ENCODE measurements around the gene SORCS3.

Gene SORCS3

GRCh38 chr10:105197598-105198364, 556.7 kb downstream of the SORCS3 start:
- no peak overlapping the region for H3K9ac ChIP-seq (ENCODE audit: low read length)
- H2BK15ac ChIP-seq (replicated peaks; ENCODE audit: low read depth): no peak overlapping the region
- no CpG with 5 or more reads among the region's 6 CpGs for WGBS (ENCODE audit: extremely low coverage, insufficient coverage, low lambda C conversion rate)

GRCh38 chr10:105206616-105207015, 565.5 kb downstream of the SORCS3 start:
- Histone ChIP-seq H3K9ac (ENCODE audit: low read length) (no peak overlapping the region), H4K8ac (ENCODE audit: low read depth, low read length) (no peak overlapping the region), H3K36me3 (ENCODE audit: control insufficient read depth, insufficient read depth, low read length) (no peaks in the 10 kb centered on the region), H2BK120ac (ENCODE audit: low read depth, low read length) (no peak overlapping the region), H3K18ac (ENCODE audit: low read length) (no peak overlapping the region), H3K4ac (ENCODE audit: low read depth, low read length) (no peak overlapping the region), H3K23ac (ENCODE audit: low read length) (no peak overlapping the region), H3K4me1 (ENCODE audit: control insufficient read depth, low read depth, low read length) (no peaks in the 10 kb centered on the region), H3K79me1 (ENCODE audit: low read length) (no peaks in the 10 kb centered on the region), H2BK15ac (replicated peaks; ENCODE audit: low read depth) (no peak overlapping the region), H3K27ac (ENCODE audit: low read depth, low read length) (no peak overlapping the region), H3K4me2 (ENCODE audit: low read length) (no peak overlapping the region), H2AK5ac (ENCODE audit: low read length) (no peak overlapping the region), H3K56ac (ENCODE audit: low read length) (no peak overlapping the region), H2BK5ac (ENCODE audit: low read length) (no peak overlapping the region), H3K27me3 (ENCODE audit: insufficient read depth, low read length, poor library complexity) (no peaks in the 10 kb centered on the region), H3K4me3 (ENCODE audit: low read length) (no peak overlapping the region), H4K5ac (ENCODE audit: low read length) (no peak overlapping the region), H3K79me2 (ENCODE audit: control insufficient read depth, insufficient read depth, low read length) (no peaks in the 10 kb centered on the region)
- DNase-seq: no peak

More at GRCh38 chr10:105197598-105198364, 556.7 kb downstream of the SORCS3 start:
- no peak overlapping the region for H2BK120ac ChIP-seq (ENCODE audit: low read depth, low read length)
- H3K23ac ChIP-seq (ENCODE audit: low read length): no peak overlapping the region
- no peak overlapping the region for H3K4ac ChIP-seq (ENCODE audit: low read depth, low read length)
- H3K4me2 ChIP-seq (ENCODE audit: low read length): no peak overlapping the region
- no peaks in the 10 kb centered on the region for H3K27me3 ChIP-seq (ENCODE audit: insufficient read depth, low read length, poor library complexity)
- no peaks in the 10 kb centered on the region for H3K79me1 ChIP-seq (ENCODE audit: low read length)
- no peak overlapping the region for H3K56ac ChIP-seq (ENCODE audit: low read length)
- H2AK5ac ChIP-seq (ENCODE audit: low read length): no peak overlapping the region
- no peak overlapping the region for H4K5ac ChIP-seq (ENCODE audit: low read length)
- no peak overlapping the region for H3K18ac ChIP-seq (ENCODE audit: low read length)
- H3K36me3 ChIP-seq (ENCODE audit: control insufficient read depth, insufficient read depth, low read length): no peaks in the 10 kb centered on the region
- no peak overlapping the region for H3K4me3 ChIP-seq (ENCODE audit: low read length)
- H3K27ac ChIP-seq (ENCODE audit: low read depth, low read length): no peak overlapping the region
- no peak overlapping the region for H4K8ac ChIP-seq (ENCODE audit: low read depth, low read length)
- no peaks in the 10 kb centered on the region for H3K4me1 ChIP-seq (ENCODE audit: control insufficient read depth, low read depth, low read length)
- no peak for DNase-seq
- H2BK5ac ChIP-seq (ENCODE audit: low read length): no peak overlapping the region
- no peaks in the 10 kb centered on the region for H3K79me2 ChIP-seq (ENCODE audit: control insufficient read depth, insufficient read depth, low read length)

DNA sequence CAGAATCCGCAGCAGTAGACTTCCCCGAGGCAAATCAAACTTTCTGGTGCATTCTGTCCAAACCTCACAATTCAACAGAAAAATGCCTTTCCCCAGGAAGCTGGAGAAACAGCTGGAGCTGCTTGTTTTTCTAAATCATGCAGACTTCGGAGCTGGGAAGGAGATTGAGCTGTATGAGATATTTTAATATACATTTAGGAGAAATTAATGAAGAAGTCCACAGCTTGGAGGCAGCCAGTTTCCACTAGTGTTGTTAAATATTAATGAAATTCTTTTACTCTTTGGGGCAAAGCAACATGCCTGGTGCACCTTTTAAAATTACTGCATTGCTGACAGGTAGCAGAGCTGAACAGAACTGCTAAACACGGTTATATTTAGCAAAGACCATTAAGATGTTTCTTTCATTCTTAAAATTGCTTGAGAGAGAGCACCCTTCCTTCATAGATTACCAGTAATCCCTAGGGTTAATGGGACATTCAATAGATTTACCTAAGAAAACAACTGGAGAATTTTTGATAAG, 566.4 kb downstream of the SORCS3 start:
- no peaks in the 10 kb centered on the region for H3K79me2 ChIP-seq (ENCODE audit: control insufficient read depth, insufficient read depth, low read length)
- H3K18ac ChIP-seq (ENCODE audit: low read length): no peak overlapping the region
- H3K79me1 ChIP-seq (ENCODE audit: low read length): no peaks in the 10 kb centered on the region
- no peak overlapping the region for H3K23ac ChIP-seq (ENCODE audit: low read length)
- H3K9ac ChIP-seq (ENCODE audit: low read length): no peak overlapping the region
- no peak for DNase-seq
- H2BK5ac ChIP-seq (ENCODE audit: low read length): no peak overlapping the region
- no peak overlapping the region for H2BK120ac ChIP-seq (ENCODE audit: low read depth, low read length)
- no peak overlapping the region for H3K4me2 ChIP-seq (ENCODE audit: low read length)
- H2AK5ac ChIP-seq (ENCODE audit: low read length): no peak overlapping the region
- no peaks in the 10 kb centered on the region for H3K4me1 ChIP-seq (ENCODE audit: control insufficient read depth, low read depth, low read length)
- no CpG with 5 or more reads among the region's 4 CpGs for WGBS (ENCODE audit: extremely low coverage, insufficient coverage, low lambda C conversion rate)
- H2BK15ac ChIP-seq (replicated peaks; ENCODE audit: low read depth): no peak overlapping the region
- no peak overlapping the region for H4K5ac ChIP-seq (ENCODE audit: low read length)
- H3K36me3 ChIP-seq (ENCODE audit: control insufficient read depth, insufficient read depth, low read length): no peaks in the 10 kb centered on the region
- H3K27ac ChIP-seq (ENCODE audit: low read depth, low read length): no peak overlapping the region
- no peaks in the 10 kb centered on the region for H3K27me3 ChIP-seq (ENCODE audit: insufficient read depth, low read length, poor library complexity)
- no peak overlapping the region for H3K56ac ChIP-seq (ENCODE audit: low read length)
- H3K4me3 ChIP-seq (ENCODE audit: low read length): no peak overlapping the region
- no peak overlapping the region for H4K8ac ChIP-seq (ENCODE audit: low read depth, low read length)
- no peak overlapping the region for H3K4ac ChIP-seq (ENCODE audit: low read depth, low read length)

DNA sequence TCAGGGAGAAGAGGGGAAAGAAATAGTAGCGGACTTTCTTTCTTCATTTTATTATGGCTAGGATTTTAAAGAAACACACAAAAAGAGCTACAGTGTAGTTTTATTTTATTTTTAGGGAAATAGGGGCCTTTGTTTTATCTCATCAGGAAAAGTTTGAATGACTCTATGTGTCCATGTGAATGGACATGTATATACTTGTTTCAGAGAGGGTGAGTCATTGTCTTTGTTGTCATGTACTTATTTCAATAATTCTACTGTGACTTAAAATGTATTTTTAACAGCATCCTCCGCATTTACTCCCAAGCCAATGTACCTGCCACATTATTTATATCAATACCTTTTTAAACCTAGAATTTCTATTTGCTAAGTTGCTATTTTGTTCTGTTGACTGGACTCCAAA, 569.5 kb downstream of the SORCS3 start:
- no peaks in the 10 kb centered on the region for H3K27me3 ChIP-seq (ENCODE audit: insufficient read depth, low read length, poor library complexity)
- H2BK5ac ChIP-seq (ENCODE audit: low read length): no peak overlapping the region
- no peak overlapping the region for H3K4me2 ChIP-seq (ENCODE audit: low read length)
- no peak overlapping the region for H2AK5ac ChIP-seq (ENCODE audit: low read length)
- H3K27ac ChIP-seq (ENCODE audit: low read depth, low read length): no peak overlapping the region
- H3K79me1 ChIP-seq (ENCODE audit: low read length): no peaks in the 10 kb centered on the region
- H3K4ac ChIP-seq (ENCODE audit: low read depth, low read length): no peak overlapping the region
- H3K79me2 ChIP-seq (ENCODE audit: control insufficient read depth, insufficient read depth, low read length): no peaks in the 10 kb centered on the region
- no peak overlapping the region for H4K8ac ChIP-seq (ENCODE audit: low read depth, low read length)
- no peak for DNase-seq
- no peak overlapping the region for H3K4me3 ChIP-seq (ENCODE audit: low read length)
- H4K5ac ChIP-seq (ENCODE audit: low read length): no peak overlapping the region
- no peaks in the 10 kb centered on the region for H3K36me3 ChIP-seq (ENCODE audit: control insufficient read depth, insufficient read depth, low read length)
- H3K9ac ChIP-seq (ENCODE audit: low read length): no peak overlapping the region
- H3K56ac ChIP-seq (ENCODE audit: low read length): no peak overlapping the region
- no peak overlapping the region for H3K18ac ChIP-seq (ENCODE audit: low read length)
- WGBS (ENCODE audit: extremely low coverage, insufficient coverage, low lambda C conversion rate): no CpG with 5 or more reads among the region's 2 CpGs
- H2BK120ac ChIP-seq (ENCODE audit: low read depth, low read length): no peak overlapping the region
- H3K23ac ChIP-seq (ENCODE audit: low read length): no peak overlapping the region
- H3K4me1 ChIP-seq (ENCODE audit: control insufficient read depth, low read depth, low read length): no peaks in the 10 kb centered on the region
- no peak overlapping the region for H2BK15ac ChIP-seq (replicated peaks; ENCODE audit: low read depth)

- no peak overlapping the region for H3K4me2 ChIP-seq (ENCODE audit: low read length)
- no peak overlapping the region for H3K27ac ChIP-seq (ENCODE audit: low read depth, low read length)
- H3K79me2 ChIP-seq (ENCODE audit: control insufficient read depth, insufficient read depth, low read length): no peaks in the 10 kb centered on the region
- H2BK15ac ChIP-seq (replicated peaks; ENCODE audit: low read depth): no peak overlapping the region
- H2AK5ac ChIP-seq (ENCODE audit: low read length): no peak overlapping the region
- no peaks in the 10 kb centered on the region for H3K4me1 ChIP-seq (ENCODE audit: control insufficient read depth, low read depth, low read length)
- H3K79me1 ChIP-seq (ENCODE audit: low read length): no peaks in the 10 kb centered on the region
- no peak overlapping the region for H3K18ac ChIP-seq (ENCODE audit: low read length)
- no peak overlapping the region for H2BK120ac ChIP-seq (ENCODE audit: low read depth, low read length)
- WGBS (ENCODE audit: extremely low coverage, insufficient coverage, low lambda C conversion rate): no CpG with 5 or more reads among the region's 2 CpGs
- H3K23ac ChIP-seq (ENCODE audit: low read length): no peak overlapping the region
- no peaks in the 10 kb centered on the region for H3K27me3 ChIP-seq (ENCODE audit: insufficient read depth, low read length, poor library complexity)
- no peak overlapping the region for H3K4ac ChIP-seq (ENCODE audit: low read depth, low read length)
- H3K4me3 ChIP-seq (ENCODE audit: low read length): no peak overlapping the region
- H3K56ac ChIP-seq (ENCODE audit: low read length): no peak overlapping the region
- no peak overlapping the region for H4K8ac ChIP-seq (ENCODE audit: low read depth, low read length)
- H3K36me3 ChIP-seq (ENCODE audit: control insufficient read depth, insufficient read depth, low read length): no peaks in the 10 kb centered on the region
- no peak for DNase-seq
- H3K9ac ChIP-seq (ENCODE audit: low read length): no peak overlapping the region
- H4K5ac ChIP-seq (ENCODE audit: low read length): no peak overlapping the region
- no peak overlapping the region for H2BK5ac ChIP-seq (ENCODE audit: low read length)
These were observed 596.6 kb downstream of the SORCS3 start for GRCh38 chr10:105237685-105238084.

Data from mesendoderm (in vitro differentiated cells).